ENCODE data around the gene MTARC2.
A peak's percentile ranks its signal among the peaks of the same experiment; 100 is the strongest.
"Not testable (repeated sequence)": the region's sequence is repeated elsewhere in the genome, so short reads cannot be mapped to it uniquely, and the experiment has no call there.

The MTARC2 gene

DNA sequence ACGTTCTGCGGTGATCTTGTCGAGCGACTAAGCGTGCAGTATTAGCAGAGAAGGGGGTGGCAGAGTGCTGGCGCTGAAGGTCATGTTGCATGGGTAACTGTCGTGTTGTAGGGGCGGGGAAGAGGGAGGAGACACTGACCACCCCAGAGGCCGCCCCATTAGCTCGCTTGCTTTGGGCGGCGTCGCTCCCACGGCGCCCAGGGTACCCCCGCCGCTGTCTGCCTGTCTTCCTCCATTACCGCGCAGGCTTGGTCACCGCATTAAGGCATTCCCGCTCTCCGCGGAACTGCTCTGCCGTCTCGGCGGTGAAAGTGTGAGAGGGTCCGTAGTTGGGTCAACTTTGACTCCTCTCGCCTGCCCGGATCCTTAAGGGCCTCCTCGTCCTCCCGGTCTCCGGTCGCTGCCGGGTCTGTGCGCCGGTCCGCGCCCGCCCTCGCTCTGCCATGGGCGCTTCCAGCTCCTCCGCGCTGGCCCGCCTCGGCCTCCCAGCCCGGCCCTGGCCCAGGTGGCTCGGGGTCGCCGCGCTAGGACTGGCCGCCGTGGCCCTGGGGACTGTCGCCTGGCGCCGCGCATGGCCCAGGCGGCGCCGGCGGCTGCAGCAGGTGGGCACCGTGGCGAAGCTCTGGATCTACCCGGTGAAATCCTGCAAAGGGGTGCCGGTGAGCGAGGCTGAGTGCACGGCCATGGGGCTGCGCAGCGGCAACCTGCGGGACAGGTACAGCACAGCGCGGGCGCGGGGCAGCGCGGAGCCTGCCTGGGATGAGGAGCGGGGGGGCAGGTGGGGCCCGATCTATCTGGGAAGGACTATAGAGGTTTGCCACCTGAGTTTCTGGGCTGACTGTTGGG lies at the start of gene MTARC2:
TSS of gene MTARC2 (plus strand) at position 234 of the 846 bp plus-strand sequence. CDS start at position 444, 210 bp downstream.
- peak; percentile 48 for DNase-seq (ENCODE audit: low spot score)

GRCh38 chr1:220698607-220699016 lies 49.5 kb upstream of the MTARC2 start:
- DNase-seq (ENCODE audit: low spot score): no peak

DNA sequence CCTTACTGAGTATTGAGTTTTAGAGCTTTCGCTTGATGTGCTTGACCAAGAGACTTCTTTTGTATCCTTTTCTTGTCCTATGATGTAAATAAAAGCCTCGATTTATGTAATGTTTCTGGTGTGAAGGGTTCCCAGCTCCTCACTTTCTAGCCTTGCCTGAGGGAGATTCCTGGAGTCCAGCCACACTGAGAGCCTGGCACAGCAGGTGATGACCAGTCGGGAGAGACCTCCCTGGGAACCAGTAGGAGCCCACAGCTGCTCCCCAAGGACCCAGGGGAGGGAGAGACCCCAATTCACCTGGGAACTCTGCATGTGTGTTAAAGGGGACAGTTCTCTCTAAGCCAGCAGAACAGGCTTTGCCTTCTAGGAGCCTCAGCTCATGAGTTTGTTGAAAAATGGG lies 49.1 kb upstream of the MTARC2 start:
- DNase-seq (ENCODE audit: low spot score): no peak

GRCh38 chr1:220700556-220701179 lies 47.5 kb upstream of the MTARC2 start:
- peak; percentile 30 for DNase-seq (ENCODE audit: low spot score)

GRCh38 chr1:220701974-220702373 lies 46.1 kb upstream of the MTARC2 start:
- no peak for DNase-seq (ENCODE audit: low spot score)

- no peak for DNase-seq (ENCODE audit: low spot score)
These were observed 45.3 kb upstream of the MTARC2 start for GRCh38 chr1:220702733-220703270.

GRCh38 chr1:220703305-220703704 lies 44.8 kb upstream of the MTARC2 start:
- DNase-seq (ENCODE audit: low spot score): no peak

GRCh38 chr1:220705782-220706181 lies 42.3 kb upstream of the MTARC2 start:
- DNase-seq (ENCODE audit: low spot score): no peak

- DNase-seq (ENCODE audit: low spot score): no peak
These were observed 41.6 kb upstream of the MTARC2 start for GRCh38 chr1:220706480-220706879.

- DNase-seq (ENCODE audit: low spot score): no peak
These were observed 41.0 kb upstream of the MTARC2 start for GRCh38 chr1:220707160-220707559.

DNA sequence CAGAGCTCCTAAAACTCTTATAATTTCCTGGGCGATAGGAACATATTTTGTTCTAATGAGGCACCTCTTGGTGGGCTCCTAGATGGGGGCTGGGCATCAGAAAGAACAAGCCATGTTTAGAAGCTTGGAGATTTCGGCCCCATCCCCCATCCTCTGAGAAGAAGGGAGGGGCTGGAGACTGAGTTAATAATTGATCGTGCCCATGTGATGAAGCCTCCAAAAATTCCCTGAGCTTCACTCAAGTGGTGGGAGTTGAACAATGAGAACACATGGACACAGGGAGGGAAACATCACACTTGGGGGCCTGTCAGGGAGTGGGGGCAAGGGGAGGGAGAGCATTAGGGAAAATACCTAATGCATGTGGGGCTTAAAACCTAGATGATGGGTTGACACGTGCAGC lies 39.9 kb upstream of the MTARC2 start:
- no peak for DNase-seq (ENCODE audit: low spot score)

GRCh38 chr1:220708936-220709801 lies 39.0 kb upstream of the MTARC2 start:
- no peak for DNase-seq (ENCODE audit: low spot score)

GRCh38 chr1:220710333-220710732 lies 37.8 kb upstream of the MTARC2 start:
- no peak for DNase-seq (ENCODE audit: low spot score)

DNA sequence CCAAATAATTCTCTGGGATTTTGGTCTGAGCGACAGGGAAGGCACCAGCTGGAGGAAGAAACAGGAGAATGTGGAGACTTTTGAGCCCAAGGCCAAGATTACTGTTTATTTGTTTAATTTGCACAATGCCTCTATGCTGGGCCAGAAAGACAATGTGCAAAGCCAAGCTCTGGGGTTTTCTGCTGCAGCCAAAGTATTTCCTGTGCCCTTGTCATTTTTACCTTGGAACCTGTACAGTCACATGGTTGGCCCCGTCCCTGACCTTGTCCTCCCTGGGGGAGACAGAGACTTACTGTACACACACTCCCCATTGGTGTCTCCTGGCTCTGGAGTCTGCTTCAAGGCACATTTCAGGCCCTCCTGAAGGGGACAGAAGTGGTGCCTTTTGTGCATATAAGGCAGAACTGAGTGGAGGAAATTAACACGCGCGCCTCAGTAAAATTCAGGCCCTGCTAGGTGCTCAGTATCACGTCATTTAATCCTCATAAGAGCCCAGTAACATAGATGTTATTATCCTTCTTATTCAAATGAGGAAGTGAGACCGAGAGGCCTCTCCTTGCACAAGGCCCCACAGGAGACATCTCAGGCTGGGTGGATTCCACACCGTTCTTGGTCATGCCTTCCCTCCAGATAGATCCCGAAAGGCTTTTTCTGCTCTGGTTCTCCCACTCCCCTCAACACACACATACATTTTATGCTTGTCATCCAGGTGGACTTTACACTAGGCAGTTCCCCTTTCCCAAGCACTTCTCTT lies 36.9 kb upstream of the MTARC2 start:
- DNase-seq (ENCODE audit: low spot score): no peak

GRCh38 chr1:220715986-220716385 lies 32.1 kb upstream of the MTARC2 start:
- DNase-seq (ENCODE audit: low spot score): not testable (repeated sequence)

DNA sequence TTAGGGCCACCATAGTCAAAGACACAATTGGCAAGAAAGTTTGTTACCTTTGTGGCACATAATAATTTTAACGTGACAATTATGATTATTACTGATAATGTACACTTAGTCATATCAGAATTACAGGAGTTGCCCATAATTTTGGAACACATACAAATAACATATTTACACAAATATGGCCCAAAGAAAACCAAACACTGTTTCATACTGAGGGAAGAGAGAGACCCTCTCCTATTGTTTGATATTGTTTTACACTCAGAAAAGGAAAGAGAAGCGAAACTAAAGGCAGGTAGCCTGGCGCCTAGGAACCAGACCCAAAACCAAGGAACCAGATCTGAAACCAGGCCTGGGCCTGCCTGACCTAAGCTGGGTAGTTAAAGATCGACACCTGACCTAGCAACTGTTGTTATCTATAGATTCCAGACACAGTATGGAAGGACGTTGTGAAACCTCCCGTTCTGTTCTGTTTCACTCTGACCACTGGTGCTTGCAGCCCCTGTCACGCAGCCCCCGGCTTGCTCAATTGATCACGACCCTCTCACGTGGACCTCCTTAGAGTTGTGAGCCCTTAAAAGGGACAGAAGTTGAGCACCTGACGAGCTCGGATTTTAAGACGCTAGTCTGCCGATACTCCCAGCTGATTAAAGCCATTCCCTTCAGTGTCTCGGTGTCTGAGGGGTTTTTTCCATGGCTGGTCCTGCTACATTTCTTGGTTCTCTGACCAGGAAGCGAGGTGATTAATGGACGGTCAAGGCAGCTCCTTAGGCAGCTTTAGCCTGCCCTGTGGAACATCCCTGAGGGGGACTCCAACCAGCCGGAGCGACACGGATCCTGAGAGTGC lies 30.1 kb upstream of the MTARC2 start:
- no peak for DNase-seq (ENCODE audit: low spot score)

GRCh38 chr1:220721266-220721665 lies 26.9 kb upstream of the MTARC2 start:
- DNase-seq (ENCODE audit: low spot score): not testable (repeated sequence)

DNA sequence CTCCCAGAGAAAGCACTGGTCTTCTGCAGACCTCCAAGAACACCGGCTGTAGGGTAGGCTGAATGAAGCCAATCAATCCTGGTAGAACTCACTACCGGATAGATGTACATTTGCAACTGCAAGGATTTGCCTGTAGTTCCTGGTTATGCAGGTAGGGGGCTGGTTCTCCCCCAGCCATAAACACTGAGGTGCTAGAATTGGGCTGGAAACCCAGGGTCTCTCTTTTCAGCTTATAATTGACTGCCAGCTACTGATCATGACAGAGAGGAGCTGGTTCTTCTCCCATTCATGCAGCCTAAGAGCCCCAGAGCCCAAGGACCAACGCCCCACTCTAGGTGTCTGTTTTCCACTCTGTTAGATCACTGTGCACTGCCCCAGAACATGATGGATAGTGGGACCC lies 21.5 kb upstream of the MTARC2 start:
- DNase-seq (ENCODE audit: low spot score): no peak

- DNase-seq (ENCODE audit: low spot score): no peak
These were observed 20.6 kb upstream of the MTARC2 start for GRCh38 chr1:220727519-220727918.

DNA sequence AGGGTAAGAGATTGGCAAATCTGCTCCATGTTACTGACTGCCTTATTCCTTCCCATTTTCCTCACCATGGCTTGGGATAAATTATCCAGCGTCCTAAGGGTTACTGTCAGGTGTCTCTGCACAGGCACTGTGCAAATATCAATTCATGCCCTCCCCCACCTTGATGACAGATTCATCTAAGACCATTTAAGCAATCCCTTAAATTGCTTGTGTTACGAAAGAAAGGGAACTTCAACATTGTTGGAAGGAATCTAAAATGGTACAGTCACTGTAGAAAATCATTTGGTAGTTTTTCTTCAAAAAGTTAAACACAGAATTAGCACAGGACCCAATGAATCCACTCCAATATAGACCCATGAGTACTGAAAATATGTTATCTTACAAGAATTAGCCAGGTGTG lies 17.6 kb upstream of the MTARC2 start:
- DNase-seq (ENCODE audit: low spot score): no peak

GRCh38 chr1:220732137-220732536 lies 16.0 kb upstream of the MTARC2 start:
- DNase-seq (ENCODE audit: low spot score): no peak
